ENCODE measurements around the gene AQP5.

AQP5 gene

DNA sequence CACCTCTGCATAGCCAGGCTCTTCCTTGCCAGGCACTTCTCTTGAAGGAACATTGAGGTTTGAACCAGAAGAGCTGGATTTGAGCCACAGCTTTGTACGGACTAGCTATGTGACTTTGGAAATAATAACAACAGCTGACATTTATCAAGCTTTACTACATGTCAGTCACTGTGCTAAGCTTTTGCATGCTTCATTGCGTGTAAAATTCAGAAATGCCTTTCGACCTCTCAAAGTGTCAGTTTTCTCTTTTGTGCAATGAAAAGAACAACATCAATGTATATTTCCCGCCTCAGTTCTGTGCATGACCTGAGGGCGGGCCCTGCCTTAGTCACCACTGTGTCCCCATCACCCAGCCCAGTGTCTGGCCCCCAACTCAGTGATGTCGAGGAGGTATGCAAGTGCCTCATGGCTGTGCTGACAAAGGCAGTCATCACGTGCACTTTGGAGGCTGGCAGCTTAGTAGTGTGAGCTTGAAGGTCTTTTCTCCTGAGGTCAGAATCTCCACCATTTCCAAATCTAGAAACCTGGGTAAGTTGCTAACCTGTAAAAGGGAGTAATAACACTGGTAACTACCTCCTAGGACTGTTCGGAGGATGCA, 29.0 kb upstream of the AQP5 start:
- DNase-seq, result no peak

GRCh38 chr12:49933796-49934195, 27.9 kb upstream of the AQP5 start:
- DNase-seq, result no peak

- no peak for DNase-seq
Measured at GRCh38 chr12:49934505-49934904, 27.2 kb upstream of the AQP5 start.

DNA sequence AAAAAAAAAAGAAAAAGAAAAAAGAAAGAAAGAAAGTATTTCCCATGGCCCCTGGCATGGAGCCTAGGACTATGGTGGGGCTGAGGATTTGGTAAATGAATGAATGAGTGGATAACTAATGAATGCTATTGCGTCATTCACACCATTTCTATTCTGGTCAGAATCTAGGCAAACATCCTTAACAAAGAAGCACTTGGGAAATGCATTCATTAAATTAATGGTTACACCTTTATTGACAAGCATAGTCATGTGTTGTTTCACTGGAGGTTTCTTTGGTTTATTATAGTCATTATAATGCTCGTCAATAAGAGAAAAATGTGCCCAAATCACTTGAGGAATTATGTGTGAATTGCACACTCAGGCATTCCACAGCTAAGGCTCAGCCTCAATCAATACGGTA, 24.7 kb upstream of the AQP5 start:
- no peak for DNase-seq

DNA sequence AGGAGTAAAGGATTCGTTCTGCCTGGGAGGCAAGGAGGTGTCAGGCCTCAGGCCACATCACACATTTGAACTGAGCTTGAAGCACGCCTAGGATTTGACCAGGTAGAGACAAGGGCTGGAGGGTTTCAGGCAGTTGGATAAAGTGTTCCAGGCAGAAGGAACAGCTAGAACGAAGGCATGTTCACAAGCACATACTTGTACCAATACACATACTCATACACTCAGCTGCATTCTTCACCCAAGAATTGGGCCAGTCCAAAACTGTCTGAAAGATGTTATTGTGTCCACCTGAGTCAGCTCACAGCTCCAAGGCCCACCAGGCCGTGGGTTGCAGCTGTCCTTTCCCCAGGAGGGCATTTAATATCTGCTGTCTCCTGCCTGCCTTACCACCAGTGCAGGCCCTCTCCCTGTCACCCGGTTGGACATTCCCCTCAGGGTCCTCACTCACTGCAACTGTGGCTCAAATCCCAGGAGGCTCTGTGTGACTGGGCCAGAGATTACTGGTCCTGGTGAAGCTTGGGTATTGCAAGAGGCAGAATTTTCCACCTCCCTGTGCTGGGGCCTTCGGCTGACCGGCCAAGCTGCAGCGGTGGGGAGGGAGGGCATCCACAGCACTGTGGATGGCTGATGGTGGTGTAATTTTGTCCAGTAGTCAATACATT, 23.9 kb upstream of the AQP5 start:
- no peak for DNase-seq

DNA sequence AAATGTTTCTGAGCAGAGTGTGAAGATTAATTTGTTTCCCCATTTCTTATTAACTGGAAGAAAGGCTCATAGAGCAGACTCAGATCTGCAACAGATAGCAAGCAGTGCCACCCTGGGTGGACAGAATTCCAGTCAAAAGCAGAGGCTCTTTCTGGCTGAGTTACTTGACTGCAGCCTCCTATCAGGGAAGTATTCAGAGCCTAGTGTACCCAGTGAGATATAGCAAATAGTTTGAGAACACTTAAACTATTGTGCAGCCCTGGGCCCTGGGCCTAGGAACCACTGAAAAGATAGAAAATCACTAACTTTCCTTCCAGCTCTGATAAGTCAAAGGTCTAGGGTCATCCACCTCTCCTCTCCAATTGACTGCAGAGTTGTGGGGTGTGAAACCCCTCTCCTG, 22.4 kb upstream of the AQP5 start:
- no peak for DNase-seq

- DNase-seq, result no peak
Measured at GRCh38 chr12:49939707-49940106, 22.0 kb upstream of the AQP5 start.

DNA sequence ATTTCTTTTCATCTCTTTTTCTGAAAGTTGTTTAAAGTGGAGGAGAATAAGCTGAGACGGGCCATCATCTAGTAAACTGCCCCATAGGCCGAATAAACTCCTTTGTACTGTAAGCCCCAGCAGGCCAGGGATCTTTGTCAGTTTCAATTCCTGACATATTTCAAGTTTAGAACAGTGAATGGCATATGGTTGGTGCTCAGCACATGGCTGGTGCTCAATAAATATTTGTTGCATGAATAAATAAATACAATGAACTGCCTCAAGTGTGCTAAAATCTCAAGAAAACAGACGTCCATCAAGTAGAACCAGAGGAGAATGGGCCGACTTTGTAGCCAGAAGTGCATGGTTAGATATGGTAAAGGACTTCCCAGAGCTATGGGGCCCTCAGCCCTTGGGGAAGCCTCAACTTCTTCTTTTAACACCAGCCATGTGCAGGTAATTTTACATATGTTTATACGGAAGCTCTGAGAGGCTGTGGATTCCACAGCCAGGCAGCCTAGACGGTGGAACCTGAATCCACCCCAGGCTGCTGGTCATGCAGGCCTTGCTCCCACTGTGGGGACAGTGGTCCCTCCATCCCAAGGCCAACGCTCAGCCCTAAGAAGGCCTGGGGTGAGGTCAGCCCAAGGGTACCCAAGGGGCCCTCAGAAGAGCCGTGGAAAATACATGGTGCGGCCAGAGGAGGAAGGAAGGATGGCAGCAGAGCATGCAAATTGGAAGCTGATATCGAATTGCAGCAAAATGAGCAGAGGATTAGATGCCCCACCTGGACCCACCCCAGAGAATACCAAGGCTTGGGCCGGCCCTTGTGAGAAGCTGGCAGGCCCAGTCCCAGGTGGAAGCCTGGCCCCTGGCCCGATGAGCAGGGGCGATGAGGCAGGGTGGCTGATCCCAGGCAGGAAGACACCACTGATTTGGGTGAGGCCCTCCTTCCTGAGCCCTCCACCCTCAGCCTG, 19.8 kb upstream of the AQP5 start:
- DNase-seq, result peak; percentile 80

DNA sequence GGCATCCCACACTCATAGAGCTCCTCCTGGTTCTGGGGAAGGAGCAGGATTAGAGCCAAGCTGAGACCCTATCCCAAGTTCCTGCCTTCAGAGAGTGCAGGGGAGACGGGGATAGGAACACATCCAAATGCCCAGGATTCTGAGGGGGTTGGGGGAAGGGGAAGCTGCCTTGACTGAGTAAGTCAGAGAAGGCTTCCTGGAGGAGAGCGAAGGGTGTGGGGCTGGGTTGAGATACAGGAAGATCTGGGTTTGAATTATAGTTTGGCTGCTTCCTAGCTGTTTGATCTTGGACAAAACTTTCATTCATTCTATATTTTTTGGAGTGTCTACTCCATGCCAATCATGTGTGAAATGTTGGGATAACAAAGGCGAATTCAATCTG, 19.2 kb upstream of the AQP5 start:
- no peak for DNase-seq

- no peak for DNase-seq
Measured at GRCh38 chr12:49942921-49943624, 18.6 kb upstream of the AQP5 start.

DNA sequence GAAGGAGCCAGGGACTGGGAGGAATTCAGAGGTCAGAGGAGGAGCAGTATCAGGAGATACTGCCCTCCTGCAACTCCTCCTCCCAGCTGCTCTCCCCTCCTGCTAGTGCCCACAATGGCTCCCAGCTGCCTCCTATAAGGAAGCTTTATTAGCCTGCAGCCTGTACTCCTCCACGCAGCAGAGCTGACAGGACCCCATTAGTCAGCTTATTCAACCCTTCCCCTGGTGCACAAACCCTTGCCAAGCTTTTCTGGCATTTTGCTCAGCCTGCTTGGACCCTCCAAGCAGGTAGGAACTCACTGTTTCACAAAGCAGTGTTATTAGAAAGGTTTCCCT, 18.1 kb upstream of the AQP5 start:
- no peak for DNase-seq

- DNase-seq, result no peak
Measured at GRCh38 chr12:49944046-49944445, 17.6 kb upstream of the AQP5 start.

DNA sequence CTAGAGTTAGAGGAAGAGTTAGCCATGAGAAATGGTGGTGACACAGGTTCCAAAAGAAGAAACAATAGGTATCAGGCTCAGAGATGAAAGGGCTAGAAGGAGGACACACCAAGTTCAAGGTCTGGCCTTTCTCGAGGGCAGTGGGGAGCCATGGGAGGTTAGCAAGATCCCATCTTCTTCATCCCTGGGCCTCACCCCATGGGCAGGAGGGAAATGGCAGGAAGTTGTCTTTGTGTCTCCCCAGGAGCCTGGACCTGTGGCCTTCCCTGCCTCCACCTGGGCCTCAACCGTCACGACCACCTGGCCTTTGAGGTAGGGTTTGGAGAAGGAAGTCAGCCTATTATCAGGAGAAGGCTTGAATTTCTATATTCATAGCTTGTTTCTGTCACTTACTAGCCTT, 17.0 kb upstream of the AQP5 start:
- DNase-seq, result no peak

DNA sequence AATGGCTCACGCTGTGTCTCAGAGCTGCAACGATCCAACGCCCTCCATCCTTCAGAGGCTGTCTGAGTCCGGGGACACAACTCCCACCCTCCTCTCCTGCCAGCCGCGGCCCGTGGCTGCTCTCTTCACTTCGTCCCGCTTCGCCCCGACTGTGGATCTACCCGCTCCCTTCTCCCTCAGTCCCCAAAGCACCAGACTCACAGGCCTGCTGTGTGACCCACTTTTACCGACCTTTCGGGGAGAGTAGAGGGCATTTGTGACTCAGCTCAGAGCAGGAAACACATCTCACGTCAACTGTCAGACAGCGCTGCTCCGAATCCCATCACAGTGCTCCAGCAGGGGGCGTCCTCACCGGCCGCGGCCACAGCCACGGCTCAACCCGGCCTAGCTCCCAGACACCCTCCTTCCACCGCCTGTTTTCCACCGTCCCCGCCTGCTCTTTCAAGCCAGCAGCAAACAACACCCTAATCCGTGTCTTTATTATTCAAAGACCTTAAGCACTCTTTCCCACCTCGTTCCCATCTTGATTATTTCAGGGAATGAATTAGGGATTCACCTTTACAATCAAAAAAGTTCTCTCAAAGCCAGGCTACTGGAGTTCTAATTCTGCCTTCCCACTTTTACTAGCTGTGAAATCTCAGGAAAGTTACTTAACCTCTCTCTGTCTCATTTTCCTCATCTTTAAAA, 16.1 kb upstream of the AQP5 start:
- DNase-seq, result no peak

- DNase-seq, result no peak
Measured at GRCh38 chr12:49946086-49946485, 15.6 kb upstream of the AQP5 start.

- no peak for DNase-seq
Measured at GRCh38 chr12:49946497-49946896, 15.2 kb upstream of the AQP5 start.

DNA sequence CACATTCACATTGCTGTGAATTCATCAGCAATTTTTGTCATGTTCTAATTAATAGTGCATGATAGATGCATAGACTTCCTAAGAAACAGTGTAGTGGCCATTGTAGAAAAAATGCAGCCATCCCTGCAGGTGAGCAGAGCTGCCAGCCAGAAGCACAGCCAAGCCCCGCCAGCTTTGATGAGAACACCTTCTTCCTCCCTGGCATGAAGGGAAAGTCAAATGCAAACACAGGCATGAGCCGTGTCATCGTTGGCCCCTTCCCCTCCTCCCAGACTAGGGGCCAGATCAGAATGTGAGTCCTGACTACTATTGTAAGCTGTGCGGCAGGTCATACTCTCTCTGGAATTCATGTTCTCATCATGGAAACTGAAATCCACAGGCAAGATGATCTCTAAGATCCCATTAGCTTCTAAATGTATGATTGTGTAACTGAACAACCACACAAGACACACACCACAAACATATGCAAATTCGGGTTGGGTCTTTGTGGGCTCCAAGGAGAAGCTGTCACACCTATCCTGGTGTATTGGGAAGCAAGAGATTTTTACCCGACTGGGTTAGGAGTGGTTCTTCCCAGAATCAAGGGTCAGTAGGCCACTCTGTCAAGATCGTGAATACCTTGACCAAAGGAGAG, 14.0 kb upstream of the AQP5 start:
- DNase-seq, result no peak

DNA sequence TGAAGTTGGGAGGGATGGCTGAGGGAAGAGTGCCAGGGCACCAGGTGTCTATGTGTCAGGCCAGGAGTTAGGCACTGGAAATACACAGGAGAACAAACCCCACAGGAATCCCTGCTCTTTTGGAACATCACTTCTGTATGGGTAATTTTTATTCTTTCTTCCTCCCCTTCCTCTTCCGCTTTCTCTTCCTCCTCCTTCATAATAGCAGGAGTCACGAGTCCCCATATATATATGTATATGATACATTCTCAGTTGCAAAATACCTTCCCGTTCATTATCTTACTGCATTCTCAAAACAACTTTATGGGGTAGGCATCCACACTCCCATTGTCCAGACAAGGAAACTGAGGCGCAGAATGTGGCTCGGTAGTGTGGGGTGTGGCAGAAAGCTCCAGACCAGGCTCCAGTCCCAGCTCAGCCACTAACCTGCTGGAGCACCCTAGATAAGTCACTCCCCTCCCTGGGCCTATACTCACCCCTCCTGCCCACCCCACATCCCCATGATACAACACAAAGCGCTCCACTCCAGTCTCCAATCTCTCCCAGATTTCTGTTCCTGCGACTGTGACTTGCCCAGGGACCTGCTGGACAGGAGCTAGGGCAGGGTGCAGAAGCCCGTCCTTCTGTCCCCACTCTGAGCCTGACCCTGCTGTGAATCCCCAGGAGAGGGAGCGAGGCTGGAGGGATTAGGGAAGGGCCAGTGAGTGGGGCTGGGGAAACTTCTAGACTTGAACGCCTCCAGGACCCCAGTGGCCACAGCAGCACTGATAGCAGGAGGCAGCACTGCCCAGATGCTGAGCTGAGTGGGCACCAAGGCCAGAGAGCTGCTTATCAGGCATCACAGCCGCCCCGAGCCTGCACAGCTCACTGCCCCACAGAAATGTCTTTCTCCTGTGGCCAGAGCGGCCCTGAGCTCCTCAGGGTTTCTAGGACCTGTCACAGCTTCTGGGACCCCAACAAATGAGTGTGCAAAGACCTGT, 12.5 kb upstream of the AQP5 start:
- no peak for DNase-seq

DNA sequence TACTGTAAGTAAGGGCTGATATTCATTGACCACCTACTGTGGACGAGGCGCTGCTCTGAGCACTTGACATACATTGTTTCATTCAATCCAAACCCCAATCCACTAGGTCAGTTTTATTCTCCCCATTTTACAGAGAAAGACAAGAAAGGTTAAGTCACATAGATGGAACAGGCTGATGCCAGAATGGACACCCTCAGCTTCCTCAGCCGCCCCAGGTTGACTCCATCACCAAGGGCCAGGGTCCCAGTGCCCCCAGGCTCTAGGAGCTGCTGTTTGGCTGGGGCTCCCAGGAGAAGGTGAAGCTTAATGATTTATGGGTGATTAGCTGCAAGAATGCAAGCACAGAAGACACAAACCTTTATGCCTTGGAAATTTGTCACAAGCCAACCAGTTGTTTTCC, 11.8 kb upstream of the AQP5 start:
- DNase-seq, result no peak

- no peak for DNase-seq
Measured at GRCh38 chr12:49950273-49951251, 11.1 kb upstream of the AQP5 start, which contains the start of gene AQP2. Gene AQP2 (plus strand): TSS chr12:49950737. CDS start chr12:49950831, 94 bp downstream.

Data from NCI-H446 treated with DMSO at 0.1 percent for 48 hours (cell line).